HepG2 (cell line): ENCODE measurements around the gene SLC25A36. TPM values are rescaled to one million over a fixed set of nuclear protein-coding genes. Genes with fewer than 3 reads are reported as not detected.

Experiments used
- ATAC-seq: fragments of 200-7000 bp; cut with Tn5 transposase; 3 replicates; pipeline ENCODE4 v1.9.1; 2020; ENCODE audit warnings: mild to moderate bottlenecking, moderate library complexity
- BruUV-seq: library from RNA; stranded (reverse); fragments of 400-500 nt; replicated peaks from 2 replicates; lab custom pipeline; 2021; lab: Mats Ljungman, UMichigan
- CTCF ChIA-PET: fragments of 300-600 bp; formaldehyde crosslinking; extraction: SDS; loops from one replicate; lab custom pipeline; 2021; ENCODE audit warnings: low total read pairs, inconsistent platforms, low intra/inter-chr PET ratio; lab: Yijun Ruan, JAX
- POLR2A ChIA-PET: fragments of 350-600 bp; sonication (Branson Sonifier 250); formaldehyde crosslinking; loops from one replicate; lab custom pipeline; 2020; ENCODE audit warnings: antibody characterized with exemption, inconsistent platforms; lab: Yijun Ruan, JAX
- DNase-seq: peaks from one replicate; pipeline ENCODE4 v3.0.0-alpha.2; 2015; ENCODE audit warnings: low spot score
- FAIRE-seq: peaks from 3 replicates; lab custom pipeline; 2011; peaks lifted over from hg19 to GRCh38; lab: Jason Lieb, UNC
- H2AFZ ChIP-seq: one replicate; pipeline ENCODE4 v1.6.1; 2011; ENCODE audit warnings: low read length, inconsistent platforms
- H3K27ac ChIP-seq: fragments of 300-600 bp; 3 replicates; pipeline ENCODE4 v1.8.0; 2011; ENCODE audit warnings: mixed run types, mild to moderate bottlenecking, mixed read lengths, low read length, inconsistent platforms; ENCODE audit not compliant: insufficient read depth; ENCODE audit errors: extremely low read length
- H3K27me3 ChIP-seq, 2 experiments: fragments of 200-600 bp in 1 of 2; 2 replicates in 1 of 2; 3 replicates in 1 of 2; pipeline versions ENCODE4 v1.6.0 to v1.8.0; 2011; ENCODE audit warnings: low read length in 2 of 2, mild to moderate bottlenecking in 2 of 2, moderate library complexity in 2 of 2, inconsistent platforms in 1 of 2; ENCODE audit not compliant: insufficient read depth in 2 of 2, control insufficient read depth in 1 of 2
- H3K36me3 ChIP-seq, 2 experiments: fragments of 200-600 bp in 1 of 2; replicated peaks in 1 of 2; 2 replicates in 1 of 2; 3 replicates in 1 of 2; pipeline versions ENCODE4 v1.5.1 to v1.8.0; 2011; ENCODE audit warnings: low read length in 2 of 2, inconsistent platforms in 1 of 2; ENCODE audit not compliant: insufficient read depth in 2 of 2, control insufficient read depth in 1 of 2
- H3K4me1 ChIP-seq: 2 replicates; pipeline ENCODE4 v1.5.1; 2012; ENCODE audit warnings: low read length, inconsistent platforms; ENCODE audit not compliant: insufficient read depth
- H3K4me2 ChIP-seq: 2 replicates; pipeline ENCODE4 v1.6.0; 2011; ENCODE audit warnings: low read depth, low read length, inconsistent platforms
- H3K4me3 ChIP-seq, 3 experiments: fragments of 200-600 bp in 1 of 3; sonication (generic), shearing (Covaris generic) in 1 of 3; replicated peaks in 1 of 3; 2 replicates each; pipeline ENCODE4 v1.5.1; 2011 to 2016; ENCODE audit warnings: low read length in 3 of 3, inconsistent platforms in 2 of 3, low read depth in 2 of 3, mild to moderate bottlenecking in 2 of 3, control low read depth in 1 of 3, mixed read lengths in 1 of 3; ENCODE audit not compliant: insufficient read depth in 1 of 3
- H3K79me2 ChIP-seq: one replicate; pipeline ENCODE4 v1.6.1; 2011; ENCODE audit warnings: low read length, inconsistent platforms; ENCODE audit not compliant: insufficient read depth
- H3K9ac ChIP-seq: 2 replicates; pipeline ENCODE4 v1.6.0; 2011; ENCODE audit warnings: mild to moderate bottlenecking, low read depth, low read length, inconsistent platforms; ENCODE audit not compliant: insufficient read depth
- H3K9me3 ChIP-seq: 2 replicates; pipeline ENCODE4 v1.5.1; 2012; ENCODE audit warnings: mild to moderate bottlenecking, low read length
- H4K20me1 ChIP-seq: 2 replicates; pipeline ENCODE4 v1.6.0; 2011; ENCODE audit warnings: inconsistent platforms, mild to moderate bottlenecking, low read length, moderate library complexity; ENCODE audit not compliant: insufficient read depth
- REST ChIP-seq, 2 experiments: IDR thresholded peaks; 2 replicates each; pipeline ENCODE4 v1.6.1; 2011 to 2012; ENCODE audit warnings: low read length in 2 of 2, borderline replicate concordance in 1 of 2, low read depth in 1 of 2, mild to moderate bottlenecking in 1 of 2, moderate library complexity in 1 of 2
- TCF7L2 ChIP-seq: IDR thresholded peaks from 2 replicates; pipeline ENCODE4 v1.6.1; 2011; ENCODE audit warnings: mild to moderate bottlenecking, low read depth, low read length, moderate library complexity
- TIGD3 ChIP-seq: sonication (generic); formaldehyde crosslinking; IDR thresholded peaks from 2 replicates; pipeline ENCODE4 v1.5.1; 2020; ENCODE audit warnings: mild to moderate bottlenecking, missing genetic modification reagents, borderline replicate concordance
- WGBS: methylation state at CpG from one replicate; pipeline ENCODE4 v1.1.6; 2017; ENCODE audit warnings: low lambda C conversion rate; 5-methylcytosine and 5-hydroxymethylcytosine counted together
- in situ Hi-C: cut with HindIII; loops from 2 replicates; pipeline ENCODE4 v1.10.0; 2017; ENCODE audit warnings: low pct_unique_long_range_greater_than_20kb; ENCODE audit not compliant: extremely low pct_ligation_motif_present
- intact Hi-C: fragments of 100-400 bp; cut with micrococcal nuclease; formaldehyde crosslinking; loops from one replicate; pipeline ENCODE4 v1.10.0; 2022; ENCODE audit not compliant: unreplicated experiment
- polyA plus RNA-seq, 8 experiments: library from polyadenylated mRNA; depleted of rRNA in 3 of 8; stranded (reverse) in 7 of 8; unstranded in 1 of 8; fragments of >200 nt; fragmentation: Illumina TruSeq in 4 of 8; extraction: Trizol in 4 of 8; gene quantifications; 2 replicates each; pipeline versions ENCODE4 v1.2.1 to v1.2.3, GENCODE V29; 2011 to 2016; ENCODE audit warnings: low read depth in 4 of 8, missing spikeins in 1 of 8, mixed read lengths in 1 of 8; ENCODE audit not compliant: insufficient read depth in 1 of 8
- total RNA-seq, 5 experiments: library from RNA; depleted of rRNA; stranded (reverse); fragments of >200 nt; fragmentation: Illumina TruSeq; extraction: Trizol; gene quantifications; 2 replicates each; pipeline ENCODE4 v1.2.3, GENCODE V29; 2016; ENCODE audit warnings: low read depth in 1 of 5

Gene SLC25A36
- total and polyA plus RNA-seq, 2 of the 13 experiments (the other 11 are each of a cell fraction or from before 2014, with no cell fraction given) = 30.6 to 85.6 TPM

GRCh38 chr3:140905559-140905958 is 36.1 kb upstream of the SLC25A36 start:
- no peaks in the 10 kb centered on the region for H3K36me3 ChIP-seq
- 0 out of 4 replicates have a peak, but pooled peaks of 1 of the 2 experiments have one; percentile 5 for TF ChIP-seq REST (IDR thresholded peaks at IDR 0.05; ENCODE audit: borderline replicate concordance in 1 of 2, low read depth in 1 of 2, low read length in 2 of 2)
- TF ChIP-seq TIGD3 (CRISPR knock-in tag) = no peak
- no peak for TF ChIP-seq TCF7L2
- TF ChIP-seq, all 625 proteins: peak for 1
- no peak overlapping the region for H3K4me3 ChIP-seq
- no peak overlapping the region for H2AFZ ChIP-seq
- in situ Hi-C loops (no loop called here), intact Hi-C loops (no loop called here)
- no peak overlapping the region for H3K27ac ChIP-seq
- H3K79me2 ChIP-seq = no peaks in the 10 kb centered on the region
- H3K9ac ChIP-seq = no peak overlapping the region
- DNase-seq (no peak), FAIRE-seq (no peak), ATAC-seq (no peak)
- H3K4me2 ChIP-seq = no peak overlapping the region
- no peaks in the 10 kb centered on the region; a peak in 1 of 5 replicates for H3K27me3 ChIP-seq
- BruUV-seq = no TSS peak
- WGBS = 54% methylated on average over 2 of the region's 2 CpGs
- no peaks in the 10 kb centered on the region for H3K4me1 ChIP-seq
- POLR2A ChIA-PET = no interaction called here
- no peaks in the 10 kb centered on the region for H3K9me3 ChIP-seq
- H4K20me1 ChIP-seq = no peaks in the 10 kb centered on the region
- CTCF ChIA-PET = no interaction called here
